Right ventricle myocardium superior (tissue), 1 donor: Measurements from ENCODE around the gene RBPMS2. TPM values are rescaled to one million over a fixed set of nuclear protein-coding genes. Genes with fewer than 3 reads are reported as not detected.

Experiments
- ATAC-seq: fragments of 200-7000 bp; cut with Tn5 transposase; one replicate; pipeline ENCODE4 v1.9.1; 2020; ENCODE audit warnings: mild to moderate bottlenecking; ENCODE audit not compliant: poor library complexity
- DNase-seq: peaks from one replicate; pipeline ENCODE4 v3.0.0-alpha.2; 2020
- intact Hi-C: fragments of 100-400 bp; cut with DNase I; formaldehyde crosslinking; loops from one replicate; pipeline ENCODE4 v1.11.2; 2022
- total RNA-seq: library from RNA; stranded (reverse); fragmentation: NEBNext Ultra II Directional; extraction: Animal tissue kit (Norgen Biotek cat#: 25700); gene quantifications from one replicate; pipeline ENCODE4 v1.2.1, GENCODE V29; 2021
- donor health status: DM: no; HTN: yes; CAD: no; lungs with severe emphysema.

Gene RBPMS2
- total RNA-seq, 1 donor from 2014 or later = 215 TPM

GRCh38 chr15:64739577-64740143, 35.7 kb downstream of the RBPMS2 start:
- intact Hi-C loops = loop anchor here (10.0 kb wide), 1 partner anchor 165 kb away; no protein-coding TSS in a partner anchor
- no peak for DNase-seq
- peak; percentile 49 for ATAC-seq

GRCh38 chr15:64739156-64739555, 36.2 kb downstream of the RBPMS2 start:
- DNase-seq (no peak), ATAC-seq (peak; percentile 28)
- intact Hi-C loops = loop anchor here (10.0 kb wide), 1 partner anchor 166 kb away; no protein-coding TSS in a partner anchor

- no peak for DNase-seq
Observed at GRCh38 chr15:64738226-64739095, 36.9 kb downstream of the RBPMS2 start.

GRCh38 chr15:64732156-64732860, 43.1 kb downstream of the RBPMS2 start:
- DNase-seq = no peak
- intact Hi-C loops = loop anchor here (10.0 kb wide), 1 partner anchor 172 kb away; no protein-coding TSS in a partner anchor
- ATAC-seq = no peak

More at GRCh38 chr15:64738226-64739095, 36.9 kb downstream of the RBPMS2 start:
- intact Hi-C loops = loop anchor here (10.0 kb wide), 1 partner anchor 166 kb away; no protein-coding TSS in a partner anchor
- no peak for ATAC-seq

- intact Hi-C loops = loop anchor here (1.0 to 10.0 kb wide), 2 partner anchors 78 to 173 kb away; no protein-coding TSS in a partner anchor
- ATAC-seq (no peak), DNase-seq (no peak)
Observed at GRCh38 chr15:64731805-64732151, 43.6 kb downstream of the RBPMS2 start.

- intact Hi-C loops = loop anchor here (1.0 to 10.0 kb wide), 2 partner anchors 78 to 174 kb away; no protein-coding TSS in a partner anchor
- peak; percentile 81 for ATAC-seq
- DNase-seq = peak; percentile 91
Observed at GRCh38 chr15:64731012-64731804, 44.2 kb downstream of the RBPMS2 start.

- ATAC-seq = no peak
- no peak for DNase-seq
- intact Hi-C loops = loop anchor here (10.0 kb wide), 1 partner anchor 175 kb away; no protein-coding TSS in a partner anchor
Observed at GRCh38 chr15:64730151-64730550, 45.2 kb downstream of the RBPMS2 start.

- no peak for DNase-seq
- peak; percentile 80 for ATAC-seq
Observed at GRCh38 chr15:64720188-64720587, 55.2 kb downstream of the RBPMS2 start.

GRCh38 chr15:64717735-64718495, 57.5 kb downstream of the RBPMS2 start:
- ATAC-seq (peak; percentile 20), DNase-seq (no peak)
- intact Hi-C loops = no loop called here

More at GRCh38 chr15:64720188-64720587, 55.2 kb downstream of the RBPMS2 start:
- intact Hi-C loops = no loop called here

- intact Hi-C loops = no loop called here
- ATAC-seq = no peak
- DNase-seq = no peak
Observed at GRCh38 chr15:64717130-64717529, 58.3 kb downstream of the RBPMS2 start.

- ATAC-seq (no peak), DNase-seq (no peak)
- intact Hi-C loops = no loop called here
Observed at GRCh38 chr15:64716452-64716851, 58.9 kb downstream of the RBPMS2 start.

- ATAC-seq = no peak
- DNase-seq = no peak
- intact Hi-C loops = no loop called here
Observed at GRCh38 chr15:64713592-64713991, 61.8 kb downstream of the RBPMS2 start.

GRCh38 chr15:64712353-64712752, 63.0 kb downstream of the RBPMS2 start:
- intact Hi-C loops = no loop called here
- no peak for ATAC-seq
- DNase-seq = no peak

- ATAC-seq (no peak), DNase-seq (no peak)
- intact Hi-C loops = no loop called here
Observed at GRCh38 chr15:64710676-64711428, 64.5 kb downstream of the RBPMS2 start.

- intact Hi-C loops = no loop called here
- no peak for ATAC-seq
- DNase-seq = no peak
Observed at GRCh38 chr15:64706011-64706911, 69.1 kb downstream of the RBPMS2 start.

- no peak for ATAC-seq
- intact Hi-C loops = no loop called here
- no peak for DNase-seq
Observed at GRCh38 chr15:64705006-64705405, 70.4 kb downstream of the RBPMS2 start.
